ENCODE data around the gene ADARB2.

DNA sequence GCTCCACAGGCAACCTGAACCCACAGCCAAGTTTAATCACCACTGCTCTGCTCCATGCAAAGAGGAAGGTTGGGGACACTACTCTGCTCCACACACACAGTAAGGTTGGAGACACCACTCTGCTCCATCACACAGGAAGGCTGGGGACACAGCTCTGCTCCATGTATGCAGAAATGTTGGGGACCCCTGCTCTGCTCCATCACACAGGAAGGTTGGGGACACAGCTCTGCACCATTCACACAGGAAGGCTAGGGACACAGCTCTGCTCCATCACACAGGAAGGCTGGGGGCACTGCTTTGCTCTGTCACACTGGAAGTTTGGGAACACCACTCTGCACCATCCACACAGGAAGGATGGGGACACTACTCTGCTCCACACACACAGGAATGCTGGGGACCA lies 14.8 kb upstream of the ADARB2 start:
- no peak for TF ChIP-seq POLR2AphosphoS5 (IDR thresholded peaks at IDR 0.05; ENCODE audit: low read depth)
- TF ChIP-seq, protein P1, sequence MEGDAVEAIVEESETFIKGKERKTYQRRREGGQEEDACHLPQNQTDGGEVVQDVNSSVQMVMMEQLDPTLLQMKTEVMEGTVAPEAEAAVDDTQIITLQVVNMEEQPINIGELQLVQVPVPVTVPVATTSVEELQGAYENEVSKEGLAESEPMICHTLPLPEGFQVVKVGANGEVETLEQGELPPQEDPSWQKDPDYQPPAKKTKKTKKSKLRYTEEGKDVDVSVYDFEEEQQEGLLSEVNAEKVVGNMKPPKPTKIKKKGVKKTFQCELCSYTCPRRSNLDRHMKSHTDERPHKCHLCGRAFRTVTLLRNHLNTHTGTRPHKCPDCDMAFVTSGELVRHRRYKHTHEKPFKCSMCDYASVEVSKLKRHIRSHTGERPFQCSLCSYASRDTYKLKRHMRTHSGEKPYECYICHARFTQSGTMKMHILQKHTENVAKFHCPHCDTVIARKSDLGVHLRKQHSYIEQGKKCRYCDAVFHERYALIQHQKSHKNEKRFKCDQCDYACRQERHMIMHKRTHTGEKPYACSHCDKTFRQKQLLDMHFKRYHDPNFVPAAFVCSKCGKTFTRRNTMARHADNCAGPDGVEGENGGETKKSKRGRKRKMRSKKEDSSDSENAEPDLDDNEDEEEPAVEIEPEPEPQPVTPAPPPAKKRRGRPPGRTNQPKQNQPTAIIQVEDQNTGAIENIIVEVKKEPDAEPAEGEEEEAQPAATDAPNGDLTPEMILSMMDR (conservative IDR thresholded peaks at IDR 0.05; ENCODE audit: low read depth in 2 of 2) = no peak
- TF ChIP-seq ZNF331 (CRISPR knock-in tag; IDR thresholded peaks at IDR 0.05; ENCODE audit: low read depth) = no peak
- TF ChIP-seq, protein P2, sequence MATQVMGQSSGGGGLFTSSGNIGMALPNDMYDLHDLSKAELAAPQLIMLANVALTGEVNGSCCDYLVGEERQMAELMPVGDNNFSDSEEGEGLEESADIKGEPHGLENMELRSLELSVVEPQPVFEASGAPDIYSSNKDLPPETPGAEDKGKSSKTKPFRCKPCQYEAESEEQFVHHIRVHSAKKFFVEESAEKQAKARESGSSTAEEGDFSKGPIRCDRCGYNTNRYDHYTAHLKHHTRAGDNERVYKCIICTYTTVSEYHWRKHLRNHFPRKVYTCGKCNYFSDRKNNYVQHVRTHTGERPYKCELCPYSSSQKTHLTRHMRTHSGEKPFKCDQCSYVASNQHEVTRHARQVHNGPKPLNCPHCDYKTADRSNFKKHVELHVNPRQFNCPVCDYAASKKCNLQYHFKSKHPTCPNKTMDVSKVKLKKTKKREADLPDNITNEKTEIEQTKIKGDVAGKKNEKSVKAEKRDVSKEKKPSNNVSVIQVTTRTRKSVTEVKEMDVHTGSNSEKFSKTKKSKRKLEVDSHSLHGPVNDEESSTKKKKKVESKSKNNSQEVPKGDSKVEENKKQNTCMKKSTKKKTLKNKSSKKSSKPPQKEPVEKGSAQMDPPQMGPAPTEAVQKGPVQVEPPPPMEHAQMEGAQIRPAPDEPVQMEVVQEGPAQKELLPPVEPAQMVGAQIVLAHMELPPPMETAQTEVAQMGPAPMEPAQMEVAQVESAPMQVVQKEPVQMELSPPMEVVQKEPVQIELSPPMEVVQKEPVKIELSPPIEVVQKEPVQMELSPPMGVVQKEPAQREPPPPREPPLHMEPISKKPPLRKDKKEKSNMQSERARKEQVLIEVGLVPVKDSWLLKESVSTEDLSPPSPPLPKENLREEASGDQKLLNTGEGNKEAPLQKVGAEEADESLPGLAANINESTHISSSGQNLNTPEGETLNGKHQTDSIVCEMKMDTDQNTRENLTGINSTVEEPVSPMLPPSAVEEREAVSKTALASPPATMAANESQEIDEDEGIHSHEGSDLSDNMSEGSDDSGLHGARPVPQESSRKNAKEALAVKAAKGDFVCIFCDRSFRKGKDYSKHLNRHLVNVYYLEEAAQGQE (IDR thresholded peaks at IDR 0.05; ENCODE audit: unreplicated experiment) = no peak
- no peak for TF ChIP-seq CREB1 (CRISPR knock-in tag; IDR thresholded peaks at IDR 0.05; ENCODE audit: low read depth)
- no peak for TF ChIP-seq EZH2 (IDR thresholded peaks at IDR 0.05; ENCODE audit: low read depth, unreplicated experiment)
- TF ChIP-seq, protein P3, sequence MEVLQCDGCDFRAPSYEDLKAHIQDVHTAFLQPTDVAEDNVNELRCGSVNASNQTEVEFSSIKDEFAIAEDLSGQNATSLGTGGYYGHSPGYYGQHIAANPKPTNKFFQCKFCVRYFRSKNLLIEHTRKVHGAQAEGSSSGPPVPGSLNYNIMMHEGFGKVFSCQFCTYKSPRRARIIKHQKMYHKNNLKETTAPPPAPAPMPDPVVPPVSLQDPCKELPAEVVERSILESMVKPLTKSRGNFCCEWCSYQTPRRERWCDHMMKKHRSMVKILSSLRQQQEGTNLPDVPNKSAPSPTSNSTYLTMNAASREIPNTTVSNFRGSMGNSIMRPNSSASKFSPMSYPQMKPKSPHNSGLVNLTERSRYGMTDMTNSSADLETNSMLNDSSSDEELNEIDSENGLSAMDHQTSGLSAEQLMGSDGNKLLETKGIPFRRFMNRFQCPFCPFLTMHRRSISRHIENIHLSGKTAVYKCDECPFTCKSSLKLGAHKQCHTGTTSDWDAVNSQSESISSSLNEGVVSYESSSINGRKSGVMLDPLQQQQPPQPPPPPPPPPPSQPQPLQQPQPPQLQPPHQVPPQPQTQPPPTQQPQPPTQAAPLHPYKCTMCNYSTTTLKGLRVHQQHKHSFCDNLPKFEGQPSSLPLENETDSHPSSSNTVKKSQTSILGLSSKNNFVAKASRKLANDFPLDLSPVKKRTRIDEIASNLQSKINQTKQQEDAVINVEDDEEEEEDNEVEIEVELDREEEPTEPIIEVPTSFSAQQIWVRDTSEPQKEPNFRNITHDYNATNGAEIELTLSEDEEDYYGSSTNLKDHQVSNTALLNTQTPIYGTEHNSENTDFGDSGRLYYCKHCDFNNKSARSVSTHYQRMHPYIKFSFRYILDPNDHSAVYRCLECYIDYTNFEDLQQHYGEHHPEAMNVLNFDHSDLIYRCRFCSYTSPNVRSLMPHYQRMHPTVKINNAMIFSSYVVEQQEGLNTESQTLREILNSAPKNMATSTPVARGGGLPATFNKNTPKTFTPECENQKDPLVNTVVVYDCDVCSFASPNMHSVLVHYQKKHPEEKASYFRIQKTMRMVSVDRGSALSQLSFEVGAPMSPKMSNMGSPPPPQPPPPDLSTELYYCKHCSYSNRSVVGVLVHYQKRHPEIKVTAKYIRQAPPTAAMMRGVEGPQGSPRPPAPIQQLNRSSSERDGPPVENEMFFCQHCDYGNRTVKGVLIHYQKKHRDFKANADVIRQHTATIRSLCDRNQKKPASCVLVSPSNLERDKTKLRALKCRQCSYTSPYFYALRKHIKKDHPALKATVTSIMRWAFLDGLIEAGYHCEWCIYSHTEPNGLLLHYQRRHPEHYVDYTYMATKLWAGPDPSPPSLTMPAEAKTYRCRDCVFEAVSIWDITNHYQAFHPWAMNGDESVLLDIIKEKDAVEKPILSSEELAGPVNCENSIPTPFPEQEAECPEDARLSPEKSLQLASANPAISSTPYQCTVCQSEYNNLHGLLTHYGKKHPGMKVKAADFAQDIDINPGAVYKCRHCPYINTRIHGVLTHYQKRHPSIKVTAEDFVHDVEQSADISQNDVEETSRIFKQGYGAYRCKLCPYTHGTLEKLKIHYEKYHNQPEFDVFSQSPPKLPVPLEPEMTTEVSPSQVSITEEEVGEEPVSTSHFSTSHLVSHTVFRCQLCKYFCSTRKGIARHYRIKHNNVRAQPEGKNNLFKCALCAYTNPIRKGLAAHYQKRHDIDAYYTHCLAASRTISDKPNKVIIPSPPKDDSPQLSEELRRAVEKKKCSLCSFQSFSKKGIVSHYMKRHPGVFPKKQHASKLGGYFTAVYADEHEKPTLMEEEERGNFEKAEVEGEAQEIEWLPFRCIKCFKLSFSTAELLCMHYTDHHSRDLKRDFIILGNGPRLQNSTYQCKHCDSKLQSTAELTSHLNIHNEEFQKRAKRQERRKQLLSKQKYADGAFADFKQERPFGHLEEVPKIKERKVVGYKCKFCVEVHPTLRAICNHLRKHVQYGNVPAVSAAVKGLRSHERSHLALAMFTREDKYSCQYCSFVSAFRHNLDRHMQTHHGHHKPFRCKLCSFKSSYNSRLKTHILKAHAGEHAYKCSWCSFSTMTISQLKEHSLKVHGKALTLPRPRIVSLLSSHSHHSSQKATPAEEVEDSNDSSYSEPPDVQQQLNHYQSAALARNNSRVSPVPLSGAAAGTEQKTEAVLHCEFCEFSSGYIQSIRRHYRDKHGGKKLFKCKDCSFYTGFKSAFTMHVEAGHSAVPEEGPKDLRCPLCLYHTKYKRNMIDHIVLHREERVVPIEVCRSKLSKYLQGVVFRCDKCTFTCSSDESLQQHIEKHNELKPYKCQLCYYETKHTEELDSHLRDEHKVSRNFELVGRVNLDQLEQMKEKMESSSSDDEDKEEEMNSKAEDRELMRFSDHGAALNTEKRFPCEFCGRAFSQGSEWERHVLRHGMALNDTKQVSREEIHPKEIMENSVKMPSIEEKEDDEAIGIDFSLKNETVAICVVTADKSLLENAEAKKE (CRISPR knock-in tag; IDR thresholded peaks at IDR 0.05) = no peak
- no peak for TF ChIP-seq ZNF114 (CRISPR knock-in tag; IDR thresholded peaks at IDR 0.05)
- no peak for TF ChIP-seq EZH2phosphoT487 (IDR thresholded peaks at IDR 0.05; ENCODE audit: unreplicated experiment)
- TF ChIP-seq, protein P4, sequence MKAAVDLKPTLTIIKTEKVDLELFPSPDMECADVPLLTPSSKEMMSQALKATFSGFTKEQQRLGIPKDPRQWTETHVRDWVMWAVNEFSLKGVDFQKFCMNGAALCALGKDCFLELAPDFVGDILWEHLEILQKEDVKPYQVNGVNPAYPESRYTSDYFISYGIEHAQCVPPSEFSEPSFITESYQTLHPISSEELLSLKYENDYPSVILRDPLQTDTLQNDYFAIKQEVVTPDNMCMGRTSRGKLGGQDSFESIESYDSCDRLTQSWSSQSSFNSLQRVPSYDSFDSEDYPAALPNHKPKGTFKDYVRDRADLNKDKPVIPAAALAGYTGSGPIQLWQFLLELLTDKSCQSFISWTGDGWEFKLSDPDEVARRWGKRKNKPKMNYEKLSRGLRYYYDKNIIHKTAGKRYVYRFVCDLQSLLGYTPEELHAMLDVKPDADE (IDR thresholded peaks at IDR 0.05) = no peak
- no peak for TF ChIP-seq JUNB (IDR thresholded peaks at IDR 0.05; ENCODE audit: unreplicated experiment)
- no peak for TF ChIP-seq STAT1 (IDR thresholded peaks at IDR 0.05; ENCODE audit: unreplicated experiment)
- TF ChIP-seq NANOG (IDR thresholded peaks at IDR 0.05; ENCODE audit: borderline replicate concordance) = no peak
